Measurements from ENCODE around the gene LBR.

DNA sequence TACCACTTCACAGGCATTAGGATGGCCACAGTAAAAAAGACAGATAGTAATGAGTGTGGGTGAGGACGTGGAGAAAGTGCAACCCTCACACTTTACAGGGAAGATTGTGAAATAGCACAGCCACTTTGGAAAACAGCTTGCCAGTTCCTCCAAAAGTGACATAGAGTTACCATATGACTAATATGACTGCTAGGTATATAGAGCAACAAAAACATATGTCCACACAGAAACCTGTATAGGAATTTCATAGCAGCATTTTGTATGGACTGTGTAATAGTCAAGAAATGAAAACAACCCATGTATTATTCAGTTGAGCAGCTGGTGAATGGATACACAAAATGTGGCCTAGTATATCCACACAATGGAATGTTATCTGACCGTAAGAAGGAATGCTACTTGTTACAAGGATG, 30.4 kb upstream of the LBR start:
- TF ChIP-seq SP1 (IDR thresholded peaks at IDR 0.05) (no peak), ARNT (IDR thresholded peaks at IDR 0.05) (no peak), ELF4 (IDR thresholded peaks at IDR 0.05) (no peak), ZNF384 (IDR thresholded peaks at IDR 0.05) (no peak), TARDBP (IDR thresholded peaks at IDR 0.05) (no peak), FOXM1 (IDR thresholded peaks at IDR 0.05; ENCODE audit: borderline replicate concordance) (no peak), FOXA1 (IDR thresholded peaks at IDR 0.05) (no peak), NFRKB (IDR thresholded peaks at IDR 0.05) (no peak), BHLHE40 (IDR thresholded peaks at IDR 0.05; ENCODE audit: borderline replicate concordance) (no peak), CTBP1 (IDR thresholded peaks at IDR 0.05; ENCODE audit: borderline replicate concordance) (no peak)

Data from HEK293T (cell line).